Erythroblast (primary cell): ENCODE data around the gene APEX1.

ENCODE experiments used
- GATA1 ChIP-seq: IDR thresholded peaks from 2 replicates; pipeline ENCODE4 v1.6.1; 2011; ENCODE audit warnings: low read depth, mild to moderate bottlenecking, control low read depth, low read length, moderate library complexity
- POLR2A ChIP-seq: IDR thresholded peaks from 2 replicates; pipeline ENCODE4 v1.6.1; 2011; ENCODE audit warnings: mild to moderate bottlenecking, low read length

DNA sequence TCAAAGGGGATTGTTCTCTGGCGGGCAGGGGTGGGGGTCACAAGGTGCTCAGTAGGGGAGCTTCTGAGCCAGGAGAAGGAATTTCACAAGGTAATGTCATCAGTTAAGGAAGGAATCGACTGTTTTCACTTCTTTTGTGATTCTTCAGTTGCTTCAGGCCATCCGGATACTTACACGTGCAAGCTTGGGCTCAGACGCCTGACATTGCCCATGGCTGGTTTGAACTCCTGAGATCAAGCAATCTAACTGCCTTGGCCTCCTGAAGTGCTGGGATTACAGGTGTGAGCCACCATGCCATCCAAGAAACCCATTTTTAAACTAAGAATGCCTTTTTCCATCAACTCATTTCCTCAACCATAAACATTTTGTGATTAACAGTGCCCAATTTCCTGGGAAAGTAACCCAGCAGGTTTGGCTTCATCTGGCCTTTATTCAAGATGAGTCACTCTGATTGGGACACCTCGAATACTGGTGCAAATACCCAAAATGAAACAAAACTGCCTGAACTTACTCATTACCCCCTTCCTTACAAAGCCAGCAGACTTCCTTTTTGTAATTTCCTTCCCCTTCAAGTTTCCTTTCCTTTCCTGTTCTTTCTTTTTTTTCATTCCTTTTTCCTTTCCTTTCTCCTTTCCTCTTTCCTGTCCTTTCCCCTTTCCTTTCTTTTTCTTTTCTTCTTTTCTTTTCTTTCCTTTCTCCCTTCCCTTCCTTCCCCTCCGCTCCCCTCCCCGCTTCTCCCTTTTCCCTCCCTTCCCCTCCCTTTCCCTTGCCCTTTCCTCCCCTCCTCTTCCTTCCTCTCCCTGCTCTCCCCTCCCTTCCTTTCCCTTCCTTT is 40.1 kb downstream of the APEX1 start:
- no peak for TF ChIP-seq POLR2A
- TF ChIP-seq GATA1, result no peak
